HEK293 (cell line): ENCODE results near the gene CDK19.

Experiments used
- CTCF ChIP-seq: fragments of 450-650 bp; formaldehyde crosslinking; IDR thresholded peaks from 2 replicates; pipeline ENCODE4 v1.5.1; 2016; ENCODE audit warnings: missing biosample characterization, missing genetic modification characterization
- OVOL3 ChIP-seq: fragments of 450-650 bp; formaldehyde crosslinking; IDR thresholded peaks from 2 replicates; pipeline ENCODE4 v1.5.1; 2016; ENCODE audit warnings: missing biosample characterization, missing genetic modification characterization
- PRDM10 ChIP-seq: fragments of 450-650 bp; formaldehyde crosslinking; IDR thresholded peaks from 2 replicates; pipeline ENCODE4 v1.5.1; 2016; ENCODE audit warnings: missing biosample characterization, missing genetic modification characterization
- REST ChIP-seq: fragments of 450-650 bp; formaldehyde crosslinking; IDR thresholded peaks from 2 replicates; pipeline ENCODE4 v1.5.1; 2016; ENCODE audit warnings: missing biosample characterization, missing genetic modification characterization
- YY1 ChIP-seq: fragments of 450-650 bp; formaldehyde crosslinking; IDR thresholded peaks from 2 replicates; pipeline ENCODE4 v1.5.1; 2018; ENCODE audit warnings: missing biosample characterization, missing genetic modification characterization
- ZNF140 ChIP-seq: fragments of 450-650 bp; formaldehyde crosslinking; IDR thresholded peaks from 2 replicates; pipeline ENCODE4 v1.5.1; 2016; ENCODE audit warnings: missing biosample characterization, missing genetic modification characterization
- ZSCAN18 ChIP-seq: fragments of 450-650 bp; formaldehyde crosslinking; IDR thresholded peaks from 2 replicates; pipeline ENCODE4 v1.5.1; 2016; ENCODE audit warnings: missing biosample characterization, missing genetic modification characterization

GRCh38 chr6:110720066-110720465 is 95.2 kb downstream of the CDK19 start:
- TF ChIP-seq PRDM10 (tag by site-specific recombination) (no peak), YY1 (tag by site-specific recombination) (no peak), REST (no peak), ZNF140 (tag by site-specific recombination) (no peak), CTCF (tag by site-specific recombination) (no peak), ZSCAN18 (tag by site-specific recombination) (no peak), OVOL3 (tag by site-specific recombination) (no peak)
